Effector CD4-positive, alpha-beta T cell (primary cell): Measurements from ENCODE around the gene SYS1.

Experiments
- DNase-seq: peaks from one replicate; pipeline ENCODE4 v3.0.0-alpha.2; 2020

Gene SYS1

DNA sequence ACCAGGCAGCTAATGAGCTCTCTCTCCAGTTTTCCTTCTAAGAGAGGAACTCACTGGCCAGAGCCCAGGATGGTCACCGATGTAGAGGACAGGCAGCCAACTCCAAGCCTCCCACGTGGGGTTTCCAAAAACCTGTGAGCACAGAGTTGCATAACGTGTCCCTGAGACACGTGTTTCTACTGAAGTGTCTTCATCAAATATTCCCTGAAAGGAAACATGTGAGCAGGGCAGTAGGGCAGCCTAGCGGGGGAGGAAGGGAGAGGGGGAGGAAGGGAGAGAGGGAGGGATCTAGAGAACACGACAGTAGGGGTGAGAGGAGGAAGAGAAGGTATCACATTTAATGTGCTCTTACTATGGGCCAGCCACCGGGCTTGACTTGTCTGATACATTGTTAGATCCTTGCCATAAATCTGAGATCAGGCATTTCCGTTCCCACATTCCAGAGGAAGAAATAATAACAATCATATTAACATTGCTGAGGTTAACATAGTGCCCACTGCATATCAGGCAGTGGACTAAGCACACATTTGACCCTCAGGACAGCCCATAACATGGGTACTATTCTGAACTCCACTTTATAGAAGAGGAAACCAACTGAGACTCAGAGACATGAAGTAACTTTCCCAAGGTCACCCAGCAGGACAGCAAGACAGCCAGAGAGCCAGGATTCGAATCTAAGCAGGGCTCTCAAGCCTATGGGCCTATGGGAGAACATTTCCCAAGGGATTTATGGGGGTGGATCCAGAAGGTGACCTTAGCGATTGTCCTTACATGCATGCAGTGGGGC, 4.5 kb upstream of the SYS1 start:
- DNase-seq, result no peak

- no peak for DNase-seq
Observed at GRCh38 chr20:45359069-45359405, 3.9 kb upstream of the SYS1 start.

DNA sequence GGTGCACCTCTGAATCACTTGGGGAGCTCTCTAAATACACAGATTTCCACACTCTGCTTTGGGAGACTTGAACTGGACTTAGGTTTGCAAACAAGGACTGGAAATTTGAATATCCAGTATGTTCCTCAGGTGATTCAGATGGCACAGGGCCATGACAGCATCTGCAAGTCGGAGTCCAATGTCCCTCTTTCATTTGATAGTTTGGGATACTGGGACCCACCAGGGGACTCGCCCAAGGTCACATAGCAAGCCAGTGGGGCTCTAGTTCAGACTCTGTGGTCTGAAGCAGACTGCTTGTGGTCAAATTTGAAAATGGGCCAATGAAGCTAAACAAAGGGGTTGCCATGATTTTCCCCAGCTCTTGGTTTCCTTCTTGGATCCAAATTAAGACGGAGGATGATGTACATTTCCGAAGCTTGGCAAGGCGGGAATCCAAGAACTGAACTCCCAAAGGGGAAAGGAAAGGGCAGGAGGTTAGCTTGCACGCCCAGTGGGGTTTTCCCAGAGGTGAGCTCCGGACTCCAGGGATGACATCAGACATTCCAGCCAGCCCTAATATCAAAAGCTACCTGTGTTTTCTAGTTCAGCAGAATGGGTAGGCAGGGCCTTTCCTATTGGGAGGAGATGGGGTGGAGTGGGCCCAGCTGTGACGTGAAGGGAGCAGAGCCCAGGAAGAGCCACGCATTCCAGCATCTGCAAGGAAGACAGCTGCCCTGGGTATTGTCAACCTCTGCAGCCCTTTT, 3.4 kb upstream of the SYS1 start:
- DNase-seq, result no peak

- no peak for DNase-seq
Observed at GRCh38 chr20:45361793-45362192, 1.2 kb upstream of the SYS1 start.

DNA sequence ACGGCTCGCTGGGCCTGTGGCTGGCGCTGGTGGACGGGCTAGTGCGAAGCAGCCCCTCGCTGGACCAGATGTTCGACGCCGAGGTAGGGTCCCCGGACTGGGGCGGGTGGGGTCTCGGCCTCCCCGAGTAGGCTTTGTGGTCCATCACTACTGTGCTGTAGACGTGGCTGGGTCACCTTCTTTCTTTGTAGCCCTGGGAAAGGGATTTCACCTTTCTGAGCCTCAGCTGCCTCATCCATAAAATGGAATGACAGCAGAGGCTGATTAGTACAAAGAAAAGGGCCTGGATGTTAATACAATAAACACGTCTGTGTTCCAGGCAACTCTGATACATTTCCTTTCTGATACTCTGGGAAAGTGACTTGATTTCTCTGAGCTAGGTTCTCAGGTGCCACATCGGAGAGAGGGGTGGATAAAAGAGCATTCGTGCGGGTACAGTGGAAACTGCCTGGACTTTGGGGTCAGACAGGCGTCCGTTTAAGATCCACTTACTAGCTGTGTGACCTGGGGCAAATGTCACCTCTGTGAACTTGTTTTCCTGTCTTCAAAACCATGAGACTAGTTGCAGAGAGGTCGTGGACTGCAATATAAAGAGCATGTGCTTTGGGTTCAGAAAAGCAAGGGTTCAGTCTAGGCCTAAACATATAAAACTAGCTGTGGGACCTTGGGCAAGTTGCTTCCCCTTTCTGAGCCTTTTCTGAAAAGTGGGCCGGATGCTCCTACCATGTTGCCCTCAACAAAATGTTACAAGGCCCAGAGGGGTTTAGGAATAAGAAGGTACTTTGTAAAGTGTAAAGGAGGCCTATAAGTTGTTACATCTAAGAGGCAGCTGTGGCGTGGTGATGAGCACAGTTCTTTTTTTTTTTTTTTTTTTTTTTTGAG, 896 bp downstream of the SYS1 start:
- no peak for DNase-seq

DNA sequence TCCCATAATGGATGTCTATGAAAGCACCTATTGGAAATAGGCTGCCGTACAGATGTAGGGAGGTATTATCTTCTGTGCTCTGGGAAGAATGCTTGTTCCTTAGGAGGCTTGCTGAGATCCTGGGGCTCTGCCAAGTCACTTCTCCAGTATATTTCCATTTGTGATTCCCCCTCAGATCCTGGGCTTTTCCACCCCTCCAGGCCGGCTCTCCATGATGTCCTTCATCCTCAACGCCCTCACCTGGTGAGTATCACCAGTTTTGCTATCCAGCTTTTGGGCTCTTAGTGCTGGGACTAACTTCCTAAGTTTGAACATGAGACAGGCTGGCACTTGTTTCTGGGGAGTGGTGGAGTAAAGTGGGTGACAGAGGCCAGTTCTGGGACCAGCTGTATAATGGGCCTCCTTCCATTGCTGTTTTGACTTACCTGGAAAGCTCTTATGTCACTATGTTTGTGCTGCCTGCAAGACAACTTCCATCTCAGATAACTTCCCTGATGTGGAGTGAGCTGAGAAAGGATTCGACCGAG, 2.6 kb downstream of the SYS1 start:
- no peak for DNase-seq

DNA sequence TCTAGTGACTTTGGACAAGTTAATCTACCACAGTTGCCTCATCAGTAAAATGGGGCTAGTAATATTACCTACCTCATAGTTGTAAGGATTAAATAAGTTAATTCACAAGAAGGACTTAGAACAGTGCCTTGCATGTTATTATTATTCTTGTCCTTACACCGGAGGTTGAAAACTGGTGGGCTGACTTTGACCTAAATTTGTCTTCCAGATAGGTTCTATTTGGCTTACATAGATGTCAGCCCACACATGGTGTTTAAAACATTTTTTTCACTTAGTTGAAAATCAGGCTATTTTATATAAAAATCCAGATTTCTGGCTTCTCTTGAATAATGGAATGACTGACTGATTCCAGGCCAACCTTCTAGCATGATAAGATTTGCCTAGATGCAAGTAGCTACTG, 3.2 kb downstream of the SYS1 start:
- DNase-seq, result no peak

GRCh38 chr20:45366631-45367030, 3.7 kb downstream of the SYS1 start:
- DNase-seq, result no peak

DNA sequence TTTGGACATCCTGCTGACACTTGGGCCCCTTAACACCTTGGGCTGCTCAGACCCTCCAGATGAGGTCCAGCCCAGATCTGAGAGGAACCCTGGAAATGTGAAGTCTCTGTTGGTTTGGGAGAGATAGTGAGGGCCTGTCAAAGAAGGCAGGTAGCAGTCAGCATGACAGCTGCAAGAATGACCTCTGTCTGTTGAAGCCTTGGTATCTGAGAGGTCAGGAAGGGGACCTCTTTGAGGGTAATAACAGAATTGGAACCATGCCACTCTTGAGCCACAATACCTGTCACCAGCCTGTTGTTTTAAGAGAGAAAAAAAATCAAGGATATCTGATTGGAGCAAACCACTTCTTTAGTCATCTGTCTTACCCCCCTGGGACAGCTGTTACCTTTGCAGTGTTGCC, 4.2 kb downstream of the SYS1 start:
- no peak for DNase-seq

DNA sequence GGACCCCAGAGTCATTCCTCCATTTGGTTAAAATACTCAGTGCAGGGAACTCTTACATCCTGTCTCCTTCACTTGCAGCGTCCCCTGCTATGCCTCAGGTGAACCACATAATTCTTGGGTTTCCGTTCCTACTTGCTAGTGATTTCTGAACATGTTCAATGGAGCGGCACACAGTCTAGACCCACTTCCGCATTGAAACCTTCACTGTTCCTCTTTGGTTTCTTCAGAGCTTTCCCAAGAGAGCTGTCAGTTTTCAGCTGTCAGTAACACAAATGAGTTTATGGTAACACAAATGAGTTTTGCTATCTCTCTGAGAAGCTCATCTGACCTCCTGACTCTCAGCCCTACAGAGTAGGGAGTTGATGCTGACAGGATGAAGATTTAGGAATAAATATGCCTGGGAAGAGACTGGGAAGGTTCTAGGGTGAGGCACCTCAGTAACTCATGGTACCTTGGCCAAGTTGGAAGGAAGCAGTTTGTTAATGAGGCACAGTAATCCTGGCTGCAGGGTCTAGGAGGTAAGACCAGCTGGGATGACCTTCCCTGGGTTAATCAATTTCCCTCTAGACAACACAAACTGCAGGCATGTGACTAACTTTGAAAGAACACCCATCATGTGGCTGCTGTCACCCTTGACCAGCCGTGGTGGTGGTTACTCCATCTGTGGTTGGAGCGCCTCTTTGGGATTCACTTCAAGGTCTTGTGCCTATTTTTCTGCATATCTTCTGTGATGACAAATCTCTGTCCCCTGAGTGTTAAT, 5.4 kb downstream of the SYS1 start:
- DNase-seq, result peak; percentile 13

DNA sequence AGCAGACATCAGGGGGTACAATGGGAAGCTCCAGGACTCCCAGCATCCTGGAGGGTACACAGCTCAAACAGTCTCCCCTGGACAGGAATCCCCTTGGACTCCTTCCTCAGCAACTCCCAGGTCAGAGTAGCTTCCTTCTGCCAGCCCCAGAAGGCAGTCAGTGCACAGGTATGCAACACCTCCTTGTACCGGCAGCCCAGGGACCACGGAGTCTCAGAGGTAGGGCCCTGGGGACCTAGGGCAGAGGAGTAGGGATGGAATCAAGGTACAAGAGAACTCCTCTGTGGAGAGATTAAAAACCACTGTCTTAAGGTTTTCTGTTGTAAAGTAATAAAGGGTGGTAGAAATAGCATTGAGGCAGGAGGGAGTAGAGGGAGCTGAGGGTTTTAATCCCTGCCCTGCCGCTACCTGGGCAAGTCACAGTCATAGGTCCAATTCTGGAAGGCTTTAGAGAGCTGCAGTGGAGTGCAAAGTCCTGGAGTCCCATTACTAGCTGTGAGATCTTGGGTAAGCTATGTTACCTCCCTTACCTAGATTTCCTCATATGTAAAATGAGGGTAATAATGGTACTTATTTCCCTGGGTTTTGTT, 7.7 kb downstream of the SYS1 start:
- no peak for DNase-seq

GRCh38 chr20:45372241-45372640, 9.3 kb downstream of the SYS1 start:
- DNase-seq, result no peak

DNA sequence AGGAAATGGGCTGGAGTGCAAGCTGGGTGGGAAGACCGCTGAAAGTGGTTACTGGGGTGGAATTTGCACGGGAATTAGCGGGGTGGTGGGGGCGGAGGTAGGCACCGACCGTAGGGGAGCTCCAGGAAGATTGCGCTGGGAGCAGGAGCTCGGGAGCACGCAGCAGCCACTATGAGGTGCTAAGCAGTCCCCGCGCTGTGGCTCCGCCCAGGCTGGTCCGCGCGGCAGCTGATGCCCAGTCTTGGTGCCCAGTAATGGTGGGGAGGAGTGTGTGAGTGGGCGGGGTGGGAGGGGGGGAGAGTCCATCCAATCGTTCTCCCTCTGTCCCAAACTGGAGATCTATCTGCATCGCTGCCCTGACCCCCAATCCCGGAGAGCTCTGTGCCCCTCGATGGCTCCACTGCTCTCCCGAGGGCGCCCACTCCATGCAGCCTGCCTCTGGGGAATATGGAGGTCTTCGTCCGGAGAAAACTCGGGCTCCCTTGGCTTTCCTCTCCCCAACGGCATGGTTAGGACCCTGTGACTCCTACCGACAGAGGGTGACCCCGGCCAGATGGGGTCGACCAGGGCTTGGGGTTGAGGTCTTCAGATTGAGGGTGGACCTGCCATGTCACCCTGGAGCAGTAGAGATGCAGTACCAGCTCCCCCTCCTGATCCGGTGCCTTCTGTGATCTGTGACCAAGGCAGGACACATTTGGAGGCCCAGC, 9.8 kb downstream of the SYS1 start:
- no peak for DNase-seq

DNA sequence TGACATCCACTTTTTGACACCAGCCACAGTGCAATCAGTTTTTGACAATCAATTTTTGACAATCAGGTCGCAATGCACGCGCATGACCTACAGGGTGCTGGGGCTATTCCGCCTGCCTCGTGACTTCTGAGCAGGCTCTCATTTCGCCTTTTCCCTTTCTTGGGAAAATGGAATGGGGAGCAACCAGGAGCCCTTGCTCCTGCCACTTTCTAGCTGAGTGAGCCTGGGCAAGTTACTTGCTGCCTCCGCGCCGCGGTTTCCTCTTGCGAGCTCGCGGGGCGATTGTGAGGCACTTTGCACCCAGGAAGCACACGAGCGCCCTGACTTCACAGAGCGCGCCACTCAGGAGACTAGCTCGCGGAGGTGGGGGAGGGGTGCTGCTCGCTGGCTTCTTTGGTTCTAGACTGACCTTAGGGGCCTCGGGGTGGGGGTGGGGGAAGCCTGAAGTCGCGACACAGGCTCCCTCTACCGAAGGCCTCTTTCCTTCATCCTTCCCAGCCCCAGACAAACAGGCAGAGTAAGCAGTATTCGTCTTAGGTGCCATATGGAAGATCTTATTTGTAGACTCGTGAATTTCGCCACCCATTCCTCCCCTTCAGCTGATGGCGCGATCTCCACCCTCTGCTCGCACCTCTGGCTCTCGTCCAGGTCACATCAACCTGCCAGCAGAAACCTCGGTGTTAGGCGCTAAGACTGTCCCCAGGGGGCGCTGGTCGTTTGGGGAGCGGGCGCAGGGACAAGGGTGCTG, 10.6 kb downstream of the SYS1 start:
- peak; percentile 85 for DNase-seq

DNA sequence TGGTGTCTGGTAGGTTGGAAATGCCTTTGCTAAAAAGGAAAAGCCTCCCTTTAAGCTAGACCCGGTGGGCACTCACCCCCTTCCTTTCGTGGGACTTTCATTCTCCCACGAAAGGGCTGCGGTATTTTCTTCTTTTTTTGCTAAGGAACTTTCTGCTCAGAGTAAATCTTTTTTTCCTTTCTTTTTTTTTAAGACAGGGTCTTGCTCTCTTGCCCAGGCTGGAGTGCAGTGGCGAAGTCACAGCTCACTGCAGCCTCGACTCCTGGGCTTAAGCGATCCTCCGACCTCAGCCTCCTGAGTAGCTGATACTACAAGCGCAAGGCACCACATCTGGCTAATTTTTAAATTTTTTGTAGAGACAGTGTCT, 11.1 kb downstream of the SYS1 start:
- no peak for DNase-seq

DNA sequence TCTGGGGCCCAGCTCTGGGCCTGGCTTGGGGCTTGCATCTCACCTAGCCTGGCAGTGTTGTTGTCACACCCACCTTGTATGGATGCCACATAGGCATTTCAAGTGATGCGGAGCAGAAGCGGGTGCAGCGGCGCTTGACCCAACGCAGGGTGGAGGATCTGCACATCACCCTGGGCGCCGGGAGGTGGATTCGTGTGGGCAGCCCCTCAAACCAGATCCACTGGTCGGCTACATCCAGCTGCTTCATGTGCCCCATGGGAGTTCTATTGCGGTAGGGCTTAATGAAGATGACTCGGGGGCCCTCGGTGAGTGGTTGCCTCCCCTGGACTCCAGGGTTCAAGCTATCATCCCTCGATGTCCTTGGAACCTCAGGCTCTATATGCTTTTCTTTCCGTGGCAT, 12.0 kb downstream of the SYS1 start:
- no peak for DNase-seq

- no peak for DNase-seq
Observed at GRCh38 chr20:45377269-45377668, 14.3 kb downstream of the SYS1 start.

DNA sequence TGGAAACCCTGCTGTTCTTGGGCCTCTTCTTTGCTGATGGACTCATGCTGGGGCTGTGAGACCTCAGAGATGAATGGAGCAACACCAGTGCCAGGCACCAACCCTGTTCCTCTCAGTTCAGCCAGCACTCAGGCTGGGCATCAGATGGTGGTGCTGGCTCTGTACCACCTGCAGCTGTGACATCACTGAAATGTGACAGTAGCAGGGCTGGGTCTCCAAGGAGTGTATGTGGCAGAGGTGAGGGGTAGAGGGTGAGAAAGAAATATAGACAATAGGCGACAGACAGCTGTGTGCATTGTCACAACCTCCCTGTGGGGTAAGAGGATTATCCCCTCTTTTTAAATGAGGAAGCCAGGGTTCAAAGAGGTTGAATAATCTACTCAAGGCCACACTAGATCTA, 15.2 kb downstream of the SYS1 start, which contains the start of gene TP53TG5:
Gene TP53TG5 (minus strand): TSS at position 135 of the 400 bp plus-strand sequence. CDS start 89 bp downstream, at position 46.
- no peak for DNase-seq

- DNase-seq, result no peak
Observed at GRCh38 chr20:45387274-45387673, 24.3 kb downstream of the SYS1 start.

GRCh38 chr20:45390931-45391330, 28.0 kb downstream of the SYS1 start:
- DNase-seq, result no peak

DNA sequence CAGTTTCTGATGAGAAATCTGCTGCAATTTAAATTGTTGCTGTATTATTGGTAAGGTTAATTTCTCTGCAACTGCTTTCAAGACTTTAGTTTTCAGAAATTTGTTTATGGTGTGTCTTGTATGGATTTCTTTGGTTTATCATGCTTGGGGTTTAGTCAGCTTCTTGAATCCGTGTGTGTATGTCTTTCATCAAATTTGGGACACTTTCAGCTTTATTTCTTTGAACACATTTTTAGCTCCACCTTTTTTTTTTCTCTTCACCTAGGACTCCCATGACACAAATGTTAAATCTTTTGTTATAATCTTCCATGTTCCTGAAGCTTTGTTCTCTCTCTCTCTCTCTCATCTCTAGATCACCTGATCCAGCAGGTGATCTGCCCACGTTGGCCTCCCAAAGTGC, 28.6 kb downstream of the SYS1 start:
- DNase-seq, result no peak
